SK-N-SH (cell line): ENCODE measurements around the gene ZEB2. TPM values are rescaled to one million over a fixed set of nuclear protein-coding genes. Genes with fewer than 3 reads are reported as not detected.

Experiments
- CTCF ChIA-PET: fragments of 300-600, 350-600 bp; formaldehyde crosslinking; extraction: SDS; loops from one replicate; lab custom pipeline; 2021; lab: Yijun Ruan, JAX
- POLR2A ChIA-PET: fragments of 350-600 bp; sonication (Branson Sonifier 250); formaldehyde crosslinking; extraction: SDS; loops from one replicate; lab custom pipeline; 2020; ENCODE audit warnings: antibody characterized with exemption, inconsistent platforms; lab: Yijun Ruan, JAX
- DNase-seq: peaks from one replicate; pipeline ENCODE4 v3.0.0; 2012
- H2AFZ ChIP-seq: fragments of 200-600 bp; sonication (generic); 2 replicates; pipeline ENCODE4 v1.8.1; 2016; ENCODE audit warnings: antibody characterized with exemption, mild to moderate bottlenecking, low read depth
- H3F3A ChIP-seq: fragments of 200-600 bp; sonication (generic); replicated peaks from 2 replicates; pipeline ENCODE3; 2016; ENCODE audit warnings: antibody characterized with exemption, mild to moderate bottlenecking; ENCODE audit not compliant: insufficient read depth
- H3K27ac ChIP-seq, 2 experiments: fragments of 200-500 bp in 1 of 2; fragments of 200-600 bp in 1 of 2; sonication (Bioruptor generic) in 1 of 2; sonication (generic), shearing (Covaris generic) in 1 of 2; 2 replicates each; pipeline versions ENCODE4 v1.5.1 to v1.6.1; 2014 to 2016; ENCODE audit warnings: low read depth in 2 of 2, inconsistent platforms in 1 of 2, low read length in 1 of 2, mild to moderate bottlenecking in 1 of 2, mixed read lengths in 1 of 2
- H3K27me3 ChIP-seq: fragments of 200-600 bp; sonication (generic), shearing (Covaris generic); 2 replicates; pipeline ENCODE4 v1.6.1; 2016; ENCODE audit warnings: mixed run types; ENCODE audit not compliant: insufficient read depth
- H3K36me3 ChIP-seq, 2 experiments: fragments of 200-500 bp in 1 of 2; fragments of 200-600 bp in 1 of 2; sonication (Bioruptor generic) in 1 of 2; sonication (generic) in 1 of 2; replicated peaks in 1 of 2; 2 replicates each; pipeline versions ENCODE3 to v1.5.1; 2014 to 2016; ENCODE audit warnings: low read length in 1 of 2, mild to moderate bottlenecking in 1 of 2; ENCODE audit not compliant: insufficient read depth in 2 of 2, control insufficient read depth in 1 of 2
- H3K4me1 ChIP-seq, 2 experiments: fragments of 200-500 bp in 1 of 2; fragments of 200-600 bp in 1 of 2; sonication (Bioruptor generic) in 1 of 2; sonication (generic), shearing (Covaris generic) in 1 of 2; 2 replicates each; pipeline versions ENCODE4 v1.5.1 to v1.6.1; 2014 to 2016; ENCODE audit warnings: low read depth in 1 of 2, low read length in 1 of 2, mixed run types in 1 of 2; ENCODE audit not compliant: insufficient read depth in 2 of 2, control insufficient read depth in 1 of 2
- H3K4me2 ChIP-seq: fragments of 200-600 bp; sonication (generic), shearing (Covaris generic); 2 replicates; pipeline ENCODE4 v1.6.1; 2017; ENCODE audit warnings: mixed run types
- H3K4me3 ChIP-seq, 2 experiments: fragments of 200-500 bp in 1 of 2; fragments of 200-600 bp in 1 of 2; sonication (Bioruptor generic) in 1 of 2; sonication (generic), shearing (Covaris generic) in 1 of 2; 2 replicates each; pipeline versions ENCODE4 v1.5.1 to v1.8.1; 2014 to 2016; ENCODE audit warnings: low read depth in 2 of 2, inconsistent platforms in 1 of 2, low read length in 1 of 2, mild to moderate bottlenecking in 1 of 2, mixed read lengths in 1 of 2, moderate library complexity in 1 of 2
- H3K79me2 ChIP-seq: fragments of 200-600 bp; sonication (generic); 2 replicates; pipeline ENCODE4 v1.8.1; 2017; ENCODE audit warnings: mild to moderate bottlenecking; ENCODE audit not compliant: insufficient read depth
- H3K9ac ChIP-seq: fragments of 200-600 bp; sonication (generic); 2 replicates; pipeline ENCODE4 v1.6.1; 2017; ENCODE audit warnings: mixed run types
- H3K9me2 ChIP-seq: fragments of 200-600 bp; sonication (generic); 2 replicates; pipeline ENCODE4 v1.6.1; 2017; ENCODE audit warnings: mixed run types
- H3K9me3 ChIP-seq: fragments of 200-600 bp; sonication (generic); 2 replicates; pipeline ENCODE4 v1.6.1; 2017; ENCODE audit warnings: mixed run types, mild to moderate bottlenecking, moderate library complexity
- H4K20me1 ChIP-seq: fragments of 200-600 bp; sonication (generic); 2 replicates; pipeline ENCODE4 v1.6.1; 2017; ENCODE audit warnings: mild to moderate bottlenecking, mixed run types; ENCODE audit not compliant: insufficient read depth
- CHD2 ChIP-seq: fragments of 150-350 bp; IDR thresholded peaks from 2 replicates; pipeline ENCODE4 v1.6.1; 2018; ENCODE audit warnings: low read length; ENCODE audit not compliant: partially characterized antibody
- ELF1 ChIP-seq: IDR thresholded peaks from 2 replicates; pipeline ENCODE4 v1.4.0; 2012
- EZH2phosphoT487 ChIP-seq: fragments of 200-600 bp; sonication (generic); IDR thresholded peaks from 2 replicates; pipeline ENCODE4 v1.6.1; 2017; ENCODE audit warnings: low read depth, mixed run types, mild to moderate bottlenecking, antibody characterized with exemption, moderate library complexity, borderline replicate concordance
- FOSL2 ChIP-seq: IDR thresholded peaks from 2 replicates; pipeline ENCODE4 v1.4.0; 2012; ENCODE audit warnings: low read depth, mild to moderate bottlenecking, moderate library complexity, borderline replicate concordance
- GABPA ChIP-seq: IDR thresholded peaks from 2 replicates; pipeline ENCODE4 v1.4.0; 2012; ENCODE audit warnings: low read depth, mild to moderate bottlenecking
- GATA2 ChIP-seq: sonication (generic); formaldehyde crosslinking; IDR thresholded peaks from 2 replicates; pipeline ENCODE4 v1.5.0; 2020; ENCODE audit warnings: mild to moderate bottlenecking, missing genetic modification reagents
- IRF3 ChIP-seq: fragments of 150-350 bp; IDR thresholded peaks from 2 replicates; pipeline ENCODE4 v1.6.1; 2016; ENCODE audit warnings: mild to moderate bottlenecking, low read depth, low read length
- JUND ChIP-seq: IDR thresholded peaks from 2 replicates; pipeline ENCODE4 v1.4.0; 2012
- MAX ChIP-seq: IDR thresholded peaks from 2 replicates; pipeline ENCODE4 v1.4.0; 2012; ENCODE audit warnings: low read depth
- MEF2A ChIP-seq: IDR thresholded peaks from 2 replicates; pipeline ENCODE4 v1.4.0; 2012; ENCODE audit warnings: low read depth, borderline replicate concordance
- NRF1 ChIP-seq: IDR thresholded peaks from 2 replicates; pipeline ENCODE4 v1.6.1; 2012; ENCODE audit warnings: low read depth, mild to moderate bottlenecking, low read length
- PBX3 ChIP-seq: IDR thresholded peaks from 2 replicates; pipeline ENCODE4; 2012
- RAD21 ChIP-seq: IDR thresholded peaks from 2 replicates; pipeline ENCODE4 v1.6.1; 2012; ENCODE audit warnings: mild to moderate bottlenecking, low read length
- RCOR1 ChIP-seq: fragments of 150-350 bp; IDR thresholded peaks from 2 replicates; pipeline ENCODE4 v1.6.1; 2017; ENCODE audit warnings: antibody characterized with exemption, low read length
- RFX5 ChIP-seq: IDR thresholded peaks from 2 replicates; pipeline ENCODE4 v1.6.1; 2012; ENCODE audit warnings: mild to moderate bottlenecking, improper control_type of control experiment, low read length
- SMC3 ChIP-seq: IDR thresholded peaks from 2 replicates; pipeline ENCODE4 v1.6.1; 2012; ENCODE audit warnings: low read depth, low read length, improper control_type of control experiment
- TAF1 ChIP-seq: IDR thresholded peaks from 2 replicates; pipeline ENCODE4 v1.6.1; 2012; ENCODE audit warnings: low read depth, mild to moderate bottlenecking, low read length, moderate library complexity, borderline replicate concordance
- TCF12 ChIP-seq: IDR thresholded peaks from 2 replicates; pipeline ENCODE4 v1.4.0; 2012
- USF1 ChIP-seq: IDR thresholded peaks from 2 replicates; pipeline ENCODE4 v1.4.0; 2012; ENCODE audit warnings: low read depth, borderline replicate concordance
- YY1 ChIP-seq: IDR thresholded peaks from 2 replicates; pipeline ENCODE4 v1.4.0; 2012; ENCODE audit warnings: low read depth, mild to moderate bottlenecking
- WGBS: methylation state at CpG from one replicate; pipeline ENCODE4 v1.1.6; 2017; ENCODE audit warnings: low lambda C conversion rate; 5-methylcytosine and 5-hydroxymethylcytosine counted together
- polyA plus RNA-seq, 3 experiments: library from polyadenylated mRNA; depleted of rRNA; stranded (reverse); fragments of >200 nt; gene quantifications; 2 replicates each; pipeline ENCODE4 v1.2.3, GENCODE V29; 2012

ZEB2 gene
- polyA plus RNA-seq, 1 of the 3 experiments (the other 2 are of a cell fraction): 16.3 TPM

GRCh38 chr2:144350151-144350802, 169.6 kb downstream of the ZEB2 start:
- POLR2A ChIA-PET: no interaction called here
- H2AFZ ChIP-seq: no peak overlapping the region

More at GRCh38 chr2:144350151-144350802, 169.6 kb downstream of the ZEB2 start:
- Histone ChIP-seq H3K9ac (no peak overlapping the region), H3K9me3 (no peaks in the 10 kb centered on the region), H3K36me3 (no peaks in the 10 kb centered on the region), H3K4me1 (no peaks in the 10 kb centered on the region), H3K27me3 (no peaks in the 10 kb centered on the region), H4K20me1 (no peaks in the 10 kb centered on the region), H3K27ac (no peak overlapping the region), H3K4me3 (no peak overlapping the region), H3K4me2 (no peak overlapping the region), H3K79me2 (no peaks in the 10 kb centered on the region), H3K9me2 (no peaks in the 10 kb centered on the region), H3F3A (no peaks in the 10 kb centered on the region)
- DNase-seq: no peak
- WGBS: 81% methylated on average over 7 of the region's 7 CpGs
- CTCF ChIA-PET: no interaction called here
- no peak for TF ChIP-seq USF1
- no peak for TF ChIP-seq TCF12
- TF ChIP-seq MAX: no peak
- TF ChIP-seq RAD21: no peak
- no peak for TF ChIP-seq RFX5
- no peak for TF ChIP-seq ELF1
- no peak for TF ChIP-seq PBX3
- no peak for TF ChIP-seq YY1
- no peak for TF ChIP-seq JUND
- no peak for TF ChIP-seq FOSL2
- no peak for TF ChIP-seq GABPA
- no peak for TF ChIP-seq NRF1
- TF ChIP-seq RCOR1: no peak
- TF ChIP-seq MEF2A: no peak
- TF ChIP-seq TAF1: no peak
- no peak for TF ChIP-seq CHD2
- TF ChIP-seq EZH2phosphoT487: no peak
- TF ChIP-seq SMC3: no peak
- TF ChIP-seq GATA2 (CRISPR knock-in tag): no peak
- no peak for TF ChIP-seq IRF3
